ENCODE results near the gene TAOK1. TPM values are rescaled to one million over a fixed set of nuclear protein-coding genes. Genes with fewer than 3 reads are reported as not detected.

The TAOK1 gene
- total RNA-seq, 1 experiment from 2014 or later, result 87.1 TPM

- no peak overlapping the region for H3K27ac Mint-ChIP-seq
- H3K36me3 Mint-ChIP-seq, result peaks cover 16% of the 10 kb centered on the region
- TF ChIP-seq ETV6 (CRISPR knock-in tag; IDR thresholded peaks at IDR 0.05) (no peak), ESRRA (CRISPR knock-in tag; IDR thresholded peaks at IDR 0.05; ENCODE audit: borderline replicate concordance) (no peak), ZNF425 (CRISPR knock-in tag; conservative IDR thresholded peaks at IDR 0.05) (no peak), RORB (CRISPR knock-in tag; IDR thresholded peaks at IDR 0.05) (no peak), STAT6 (CRISPR knock-in tag; conservative IDR thresholded peaks at IDR 0.05; ENCODE audit: low read depth) (no peak), KAT7 (CRISPR knock-in tag; IDR thresholded peaks at IDR 0.05; ENCODE audit: borderline replicate concordance) (no peak), NFYB (CRISPR knock-in tag; conservative IDR thresholded peaks at IDR 0.05; ENCODE audit: low read depth) (no peak), IRF2 (CRISPR knock-in tag; IDR thresholded peaks at IDR 0.05; ENCODE audit: borderline replicate concordance, low read depth) (no peak), USF1 (CRISPR knock-in tag; IDR thresholded peaks at IDR 0.05) (no peak), FOXJ3 (CRISPR knock-in tag; IDR thresholded peaks at IDR 0.05; ENCODE audit: borderline replicate concordance) (no peak), E2F4 (CRISPR knock-in tag; IDR thresholded peaks at IDR 0.05; ENCODE audit: borderline replicate concordance, low read depth) (no peak), CREM (CRISPR knock-in tag; IDR thresholded peaks at IDR 0.05) (no peak), PRDM15 (CRISPR knock-in tag; IDR thresholded peaks at IDR 0.05) (no peak), ZNF121 (CRISPR knock-in tag; IDR thresholded peaks at IDR 0.05) (no peak), ATF1 (CRISPR knock-in tag; IDR thresholded peaks at IDR 0.05) (no peak), NR2C2 (CRISPR knock-in tag; IDR thresholded peaks at IDR 0.05) (no peak)
- ATAC-seq (no peak), DNase-seq (ENCODE audit: low spot score) (no peak)
- peaks cover 7% of the 10 kb centered on the region; the same call in 1 of the 2 replicates for H3K4me1 Mint-ChIP-seq
- no peaks in the 10 kb centered on the region for H3K27me3 Mint-ChIP-seq (ENCODE audit: low read depth)
- CTCF ChIA-PET, result interaction anchor here (0.7 kb wide), 1 partner anchor 12 kb away, joined by 8 read pairs; no protein-coding TSS in a partner anchor
- H3K9me3 Mint-ChIP-seq, result peaks cover 4% of the 10 kb centered on the region; the same call in 1 of the 2 replicates
- H3K4me3 Mint-ChIP-seq, result no peak overlapping the region
- POLR2A ChIA-PET, result interaction anchor here (1.3 kb wide), 1 partner anchor 10 kb away, joined by 4 read pairs; the partner anchor contains the start of gene TAOK1
Observed at GRCh38 chr17:29399634-29400033, 9.5 kb downstream of the TAOK1 start.
